T-helper 9 cell (primary cell): ENCODE measurements around the gene AMER1.
"Not testable (repeated sequence)": the region's sequence is repeated elsewhere in the genome, so short reads cannot be mapped to it uniquely, and the experiment has no call there.

Source experiments
- DNase-seq: peaks from one replicate; pipeline ENCODE4 v3.0.0-alpha.2; 2020
- total RNA-seq, 2 donors: gene quantifications; one replicate each; lab custom pipeline; 2026; lab: John Stamatoyannopoulos, UW

Gene AMER1
- total RNA-seq: 11.6 to 17.5 reads per million in 2 donors

DNA sequence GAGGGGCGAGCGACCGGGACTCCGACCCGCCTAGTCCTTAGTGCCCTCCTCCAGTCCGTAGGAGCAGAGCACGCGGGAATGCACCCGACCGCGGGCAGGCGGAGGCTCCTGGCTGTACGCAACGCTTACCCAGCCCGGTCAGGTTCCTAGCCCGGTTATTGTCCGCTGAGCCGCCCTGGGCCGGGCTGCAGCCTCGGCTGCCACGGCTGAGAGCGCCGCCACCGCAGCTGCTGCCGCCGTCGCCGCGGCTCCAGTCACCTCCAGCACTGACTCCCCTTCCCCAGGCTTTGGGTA is at the start of gene AMER1:
Gene AMER1, minus strand, starts transcription at position 268 of the 294 bp plus-strand sequence. CDS start 12,422 bp downstream, outside the sequence.
- no peak for DNase-seq

DNA sequence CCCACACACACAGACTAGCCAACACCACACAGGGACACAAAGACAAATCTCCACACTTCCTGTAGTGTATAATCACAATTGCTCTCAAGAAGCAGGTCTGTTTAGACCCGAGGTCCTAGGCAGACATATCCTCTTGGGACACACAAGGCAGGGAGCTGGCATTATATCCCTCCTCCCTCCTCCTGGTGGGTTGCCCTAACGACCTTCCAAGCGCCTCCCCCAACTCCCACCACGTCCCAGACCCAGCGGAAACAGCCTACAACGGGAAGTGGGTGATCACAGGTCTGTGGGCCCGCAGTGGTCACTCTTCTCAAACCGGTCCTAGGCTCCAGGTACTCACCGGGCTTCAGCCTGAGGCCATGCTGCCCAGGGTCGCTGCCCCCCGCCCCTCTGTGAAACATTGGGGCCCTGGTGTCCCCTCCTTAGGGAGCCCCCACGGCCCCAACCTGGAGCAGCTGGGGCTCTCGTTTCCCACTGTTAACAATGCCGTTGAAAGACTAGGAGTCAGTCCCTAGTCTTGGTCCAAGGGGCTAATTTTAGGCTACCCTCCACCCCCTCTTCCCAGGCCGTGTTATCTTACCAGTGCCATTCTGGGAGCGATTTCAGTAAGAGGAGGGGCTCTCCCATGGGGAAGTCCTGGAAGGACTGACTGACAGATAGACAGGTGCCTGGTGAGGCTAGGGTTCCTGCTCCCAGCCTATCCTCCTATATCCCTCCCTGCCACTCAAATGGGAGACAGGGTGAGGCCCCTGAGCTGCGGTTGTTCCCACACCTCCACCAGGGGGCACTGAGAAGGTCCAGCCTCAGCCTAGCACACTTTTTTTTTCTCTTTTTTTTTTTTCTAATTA is 24.8 kb upstream of the AMER1 start, which contains the start of gene ASB12:
Gene ASB12, minus strand, starts transcription at position 485 of the 848 bp plus-strand sequence. CDS start 4,957 bp downstream, outside the sequence.
- no peak for DNase-seq

DNA sequence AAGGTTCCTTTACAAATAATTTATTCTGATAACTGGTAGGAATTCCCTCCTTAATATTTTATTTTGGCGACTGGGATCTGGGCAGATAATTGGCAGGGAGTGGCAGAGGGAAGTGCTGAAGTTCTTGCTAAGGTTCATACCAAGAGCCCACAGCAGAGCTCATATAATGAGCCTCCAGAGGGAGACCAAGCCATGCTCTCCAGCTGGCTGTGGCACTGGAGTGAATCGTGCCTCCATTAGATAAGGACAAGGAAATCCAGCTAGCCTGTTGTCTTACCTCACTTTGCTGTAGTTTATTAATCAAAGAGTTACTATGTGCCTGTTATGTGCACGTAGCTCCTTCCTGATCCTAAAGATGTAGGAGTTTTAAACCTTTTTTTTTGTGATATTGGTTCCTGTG is 23.6 kb upstream of the AMER1 start:
- DNase-seq: no peak

DNA sequence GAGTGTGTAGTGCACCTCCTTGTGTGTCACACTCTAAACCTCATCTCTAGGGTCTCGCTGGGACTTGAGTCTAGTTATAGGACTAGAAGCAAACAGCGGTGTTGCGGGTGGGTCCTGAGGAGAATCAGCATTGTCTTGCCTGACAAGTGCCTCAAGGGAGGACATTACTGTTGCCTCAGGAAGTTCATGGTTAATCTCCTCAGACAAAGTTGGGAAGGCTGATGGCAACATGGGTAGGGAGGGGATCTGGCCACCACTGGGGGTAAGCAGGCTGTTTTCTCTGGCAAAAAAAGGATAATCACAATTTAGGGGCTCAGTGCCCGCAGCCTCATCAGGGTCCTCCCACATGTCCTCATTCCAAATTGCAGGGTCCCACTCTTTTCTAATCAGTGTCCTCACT is 12.5 kb upstream of the AMER1 start:
- no peak for DNase-seq

DNA sequence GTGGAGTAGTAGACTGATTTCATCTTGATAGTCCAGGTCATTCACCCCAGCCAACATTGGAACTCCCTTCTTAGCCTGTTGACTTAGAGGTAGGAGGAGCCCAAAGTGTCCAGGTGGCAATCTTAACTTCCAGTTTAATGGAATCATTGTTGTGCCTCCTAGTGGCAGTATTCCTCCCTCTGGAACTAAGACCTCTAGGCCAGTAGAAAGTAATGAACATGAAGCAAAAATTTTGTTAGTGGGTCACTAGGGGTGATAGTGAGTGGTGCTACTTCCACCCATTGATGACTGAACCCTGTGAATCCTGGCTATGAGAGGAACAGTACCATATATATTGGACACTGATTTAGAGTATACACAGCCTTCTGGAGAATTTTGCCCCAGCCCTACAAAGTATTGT is 8.5 kb upstream of the AMER1 start:
- DNase-seq: not testable (repeated sequence)

DNA sequence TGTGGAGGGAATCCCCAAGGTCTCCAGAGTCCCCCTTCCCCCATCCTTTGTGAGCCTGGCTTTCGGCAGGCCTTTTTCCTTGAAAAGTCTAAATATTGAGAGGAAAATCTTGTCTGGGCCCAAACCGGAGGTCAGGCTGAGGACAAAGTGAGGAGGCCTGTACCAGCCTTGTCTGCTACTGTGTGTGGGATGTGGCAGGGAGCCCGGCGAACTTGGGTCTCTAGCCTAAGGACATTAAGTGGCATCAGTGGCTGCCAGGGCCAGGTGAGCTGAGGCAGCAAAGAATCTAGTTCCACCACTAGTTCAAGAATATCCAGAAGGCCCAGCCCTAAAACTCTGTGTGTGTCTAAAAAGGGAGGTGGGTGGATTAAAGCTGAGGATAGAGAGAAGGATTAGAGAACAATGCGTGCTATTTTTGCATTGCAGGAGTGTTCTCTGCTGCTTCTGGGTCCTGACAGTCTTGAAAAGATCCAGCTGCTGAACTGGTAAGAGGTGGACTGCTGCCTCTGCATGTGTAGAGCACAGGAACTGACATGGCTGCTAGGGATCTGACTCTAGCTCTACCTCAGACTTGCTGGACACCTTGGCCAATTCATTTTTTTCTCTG is 1.2 kb upstream of the AMER1 start:
- DNase-seq: no peak

DNA sequence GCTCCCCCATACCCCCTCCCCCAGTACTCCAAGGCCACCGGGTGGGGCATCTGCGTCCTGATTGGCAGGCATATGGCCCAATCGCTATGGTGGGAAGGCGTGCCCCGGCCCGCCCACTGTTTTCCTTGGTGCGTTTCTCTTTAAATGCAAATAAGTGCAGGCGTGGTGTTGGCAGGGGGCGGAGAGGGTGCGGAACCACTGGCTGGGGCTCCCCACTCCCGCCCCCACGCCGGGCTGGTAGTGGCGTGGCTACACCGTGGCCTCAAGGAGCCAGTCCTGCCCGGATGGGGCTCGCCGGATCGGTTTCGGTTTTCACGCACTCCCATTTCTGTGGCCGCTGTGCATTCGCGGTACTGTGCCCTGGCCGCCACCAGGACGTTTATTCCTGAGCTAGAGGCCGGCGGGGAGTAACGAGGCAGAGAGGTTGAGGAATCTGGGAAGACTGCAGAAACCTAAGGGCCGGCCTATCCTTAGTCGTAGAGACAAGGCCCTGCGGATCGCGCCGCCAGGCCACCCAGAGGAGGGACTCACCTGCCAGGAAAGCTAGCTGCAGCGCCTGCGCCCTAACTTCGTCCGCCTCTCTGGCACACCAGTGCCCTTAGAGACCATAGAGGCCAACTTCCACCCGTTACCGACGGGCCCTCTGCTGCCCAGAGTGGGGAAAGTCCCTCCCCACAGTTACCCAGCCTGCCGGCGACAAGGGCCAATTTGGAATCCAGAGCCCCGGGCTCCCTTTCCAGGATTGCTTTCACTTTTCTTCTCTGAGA is 410 bp upstream of the AMER1 start:
- DNase-seq: peak; percentile 74

DNA sequence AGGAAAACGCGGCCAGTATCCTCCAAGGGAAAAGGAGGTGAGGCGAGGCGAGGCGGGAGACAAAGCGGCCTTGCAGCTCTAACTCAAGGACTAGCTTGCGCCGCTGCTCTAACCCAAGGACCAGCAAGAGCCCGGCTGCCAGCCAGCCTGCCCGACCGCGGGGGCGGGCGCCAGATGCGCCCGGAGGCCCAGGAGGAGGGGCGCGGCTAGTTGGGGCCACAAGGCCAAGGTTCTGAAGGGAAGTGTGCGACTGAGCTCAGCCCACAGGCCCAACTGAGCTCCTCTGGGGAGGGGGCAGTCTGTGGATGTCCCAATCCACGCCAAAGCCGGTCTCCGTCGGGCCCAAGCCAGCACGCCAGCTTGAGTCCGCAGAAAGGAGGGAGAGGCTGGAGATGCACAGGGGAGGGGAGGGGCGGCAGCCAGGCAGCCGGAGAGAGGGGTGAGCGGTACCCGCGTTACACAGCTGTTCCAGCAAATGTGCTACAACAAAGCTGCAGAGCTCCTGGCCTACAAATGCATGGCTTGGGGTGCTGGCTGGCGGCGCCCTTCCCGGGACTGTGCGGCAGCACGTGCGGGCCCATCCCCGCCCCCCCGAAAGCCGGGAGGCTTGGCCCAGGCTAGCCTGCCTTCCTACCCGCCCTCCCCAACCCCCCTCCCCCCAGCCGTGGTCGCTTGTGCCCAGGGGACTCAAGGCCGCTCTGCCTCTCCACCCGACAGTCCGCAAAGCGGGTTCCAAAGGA is 637 bp downstream of the AMER1 start:
- DNase-seq: peak; percentile 3

DNA sequence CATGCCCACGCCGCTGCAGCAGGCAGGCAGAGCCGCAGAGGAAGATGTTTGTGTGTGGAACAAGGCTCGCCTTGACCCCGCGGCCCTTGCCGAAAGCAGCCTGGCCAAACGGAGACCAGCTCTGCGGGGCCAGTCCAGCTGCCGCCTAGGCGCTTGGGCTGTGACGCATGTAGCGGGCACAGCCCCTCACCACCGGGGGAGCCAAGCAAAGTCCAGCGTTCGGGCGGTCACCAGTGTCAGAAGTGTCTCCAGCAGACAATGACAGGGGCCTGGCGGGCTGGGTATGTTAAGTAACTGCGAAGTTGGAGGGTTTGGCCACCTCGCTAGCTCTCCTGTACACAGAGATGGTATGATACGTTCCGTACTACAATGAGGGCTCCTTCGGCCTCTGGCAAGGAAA is 1.3 kb downstream of the AMER1 start:
- no peak for DNase-seq

DNA sequence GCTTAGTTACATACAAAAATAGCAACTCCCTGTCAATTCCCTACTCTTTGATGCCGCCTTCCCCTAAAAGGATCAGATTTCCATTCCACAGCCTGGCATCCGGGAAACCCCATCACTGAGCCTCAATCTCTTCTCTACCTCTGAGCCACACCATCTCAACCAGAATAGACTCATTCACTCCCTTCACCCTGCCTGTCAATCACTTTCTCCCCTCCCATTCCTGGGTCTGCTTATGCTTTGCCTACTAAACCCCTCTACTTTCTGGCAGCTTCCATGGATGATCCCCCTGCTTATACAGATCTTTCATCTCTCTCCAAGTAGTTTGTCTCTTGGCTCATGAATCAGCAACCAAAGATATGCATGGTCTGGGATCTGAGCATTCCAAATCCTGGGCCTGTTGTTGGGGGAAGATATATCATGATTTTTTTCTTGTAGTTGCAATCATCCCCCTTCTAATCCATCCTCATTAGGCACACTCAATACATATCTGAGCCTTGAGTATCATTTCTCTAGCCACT is 2.6 kb downstream of the AMER1 start:
- DNase-seq: no peak

DNA sequence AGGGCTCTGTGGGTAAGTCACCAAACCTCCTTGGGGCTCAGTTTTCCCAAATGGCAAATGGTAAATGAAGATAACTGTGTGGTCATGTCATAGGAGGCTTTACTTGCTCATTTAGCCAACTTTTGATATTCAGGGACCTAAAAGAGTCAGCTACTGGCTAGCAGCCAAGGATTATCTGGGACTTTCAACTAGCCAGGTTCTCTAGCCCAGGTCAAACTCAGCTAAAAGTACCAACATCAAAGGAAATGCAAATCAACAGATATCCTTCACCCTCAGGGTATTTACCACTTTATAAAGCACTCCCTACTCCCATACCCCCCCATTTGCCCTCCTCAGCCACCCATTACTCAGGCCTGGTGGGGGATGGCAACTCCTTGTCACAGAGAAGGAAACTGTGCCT is 7.5 kb downstream of the AMER1 start:
- no peak for DNase-seq

DNA sequence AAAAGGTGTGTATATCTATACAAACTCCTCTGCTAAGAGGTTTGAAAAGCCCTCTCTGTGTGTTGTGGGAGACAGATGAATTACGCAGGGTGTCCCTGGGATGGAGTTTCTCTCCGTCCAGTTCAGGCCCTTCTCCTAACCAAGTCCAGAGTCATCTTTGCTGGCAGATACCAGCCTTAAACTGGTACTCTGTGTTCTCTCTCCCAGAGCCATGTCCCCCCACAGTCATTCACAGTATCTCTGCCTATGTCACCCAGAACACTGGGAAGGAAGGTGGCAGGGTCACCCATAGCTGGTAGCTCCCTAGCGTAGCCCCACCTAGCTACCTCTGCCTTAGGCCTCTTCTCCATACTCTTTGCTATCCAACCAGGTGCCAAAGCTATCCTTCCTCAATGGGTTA is 8.9 kb downstream of the AMER1 start:
- DNase-seq: no peak

DNA sequence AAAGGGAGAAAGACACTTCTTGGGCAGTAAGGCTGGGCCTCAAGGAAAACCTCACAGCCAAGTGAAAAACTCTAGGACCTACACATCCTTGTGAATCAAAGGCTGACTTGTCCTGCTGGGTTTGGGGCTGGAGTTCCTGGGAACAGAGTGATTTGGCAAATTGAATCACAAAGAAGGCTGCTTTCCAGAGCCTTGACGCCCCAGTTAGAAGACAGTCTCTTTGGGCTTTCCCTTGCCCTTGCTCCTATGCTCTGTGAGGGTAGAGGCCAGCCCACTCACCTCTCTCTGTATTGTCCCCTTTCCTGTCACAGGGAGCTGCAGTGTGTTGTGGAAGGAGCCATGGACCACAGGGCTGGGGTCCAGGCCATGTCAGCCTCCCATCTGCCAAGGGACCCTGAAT is 9.6 kb downstream of the AMER1 start:
- no peak for DNase-seq

DNA sequence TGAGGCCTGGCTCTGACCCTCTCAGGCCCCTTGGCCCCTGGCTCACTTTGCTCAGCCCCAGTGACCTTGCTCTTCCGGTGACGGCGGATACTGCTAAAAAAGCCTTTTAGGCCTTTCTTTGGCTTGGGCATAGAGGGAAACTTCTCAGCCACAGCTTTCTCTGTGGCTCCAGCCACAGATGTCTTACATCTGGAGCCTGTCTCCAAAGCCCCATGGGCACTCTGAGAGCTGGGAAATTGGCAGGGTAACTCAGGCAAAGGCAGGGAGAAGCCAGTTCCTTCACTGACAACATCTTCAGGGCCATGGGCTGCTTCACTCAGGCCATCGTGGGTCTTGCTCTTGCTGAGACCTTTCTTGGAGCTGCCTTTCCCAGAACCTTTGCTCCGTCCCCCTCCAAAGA is 12.8 kb downstream of the AMER1 start:
- DNase-seq: no peak

DNA sequence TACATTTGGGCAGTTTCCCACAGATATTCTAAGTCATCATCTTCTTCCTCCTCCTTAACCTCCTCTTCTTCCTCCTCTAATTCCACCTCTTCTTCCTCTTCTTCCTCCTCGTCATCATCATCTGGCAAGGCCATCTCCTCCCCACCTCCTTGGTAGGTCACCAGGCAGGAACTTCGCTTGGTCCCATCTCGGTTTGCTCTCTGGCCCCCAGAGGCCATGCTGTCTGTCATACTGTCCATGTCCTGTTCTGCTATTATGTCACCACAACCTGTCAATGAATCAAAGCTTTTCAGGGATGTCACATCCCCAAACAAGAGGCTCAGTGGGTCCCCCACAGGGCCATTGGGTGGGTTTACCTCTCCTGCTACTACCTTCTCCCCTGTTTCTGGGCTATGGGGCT is 13.5 kb downstream of the AMER1 start:
- DNase-seq: no peak

DNA sequence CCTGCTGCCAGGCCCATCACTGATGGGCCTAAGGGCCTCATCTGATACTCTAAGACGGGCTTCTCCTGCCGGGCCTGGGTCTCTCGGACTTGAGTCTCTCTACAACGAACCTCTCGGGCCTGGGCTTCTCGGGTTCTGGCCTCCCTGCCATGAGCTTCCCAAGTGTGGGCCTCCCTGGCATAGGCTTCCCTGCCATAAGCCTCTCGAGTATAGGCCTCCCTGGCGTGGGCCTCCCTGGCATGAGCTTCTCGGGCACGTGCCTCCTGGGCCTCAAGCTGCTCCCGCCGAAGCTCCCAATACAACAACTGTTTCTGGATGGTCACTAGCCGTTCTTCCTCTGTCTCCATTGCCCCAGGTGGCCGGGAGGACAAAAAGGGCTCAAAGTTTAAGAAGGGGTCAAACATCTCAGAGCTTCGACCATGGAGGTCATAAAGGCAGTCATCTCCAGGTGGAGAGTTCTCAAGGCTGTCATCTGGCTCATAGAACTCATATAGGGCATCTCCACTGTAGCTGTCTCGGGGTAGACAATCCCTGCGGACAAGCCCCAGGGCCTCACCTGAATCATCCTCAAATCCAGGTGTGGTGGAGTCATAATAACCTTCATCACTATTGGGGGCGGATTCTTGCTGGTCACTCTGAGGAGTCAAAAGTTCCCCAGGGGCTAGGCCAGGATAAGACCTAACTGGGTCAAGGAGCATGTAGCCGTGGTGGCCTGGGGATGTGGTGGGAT is 14.1 kb downstream of the AMER1 start:
- no peak for DNase-seq

DNA sequence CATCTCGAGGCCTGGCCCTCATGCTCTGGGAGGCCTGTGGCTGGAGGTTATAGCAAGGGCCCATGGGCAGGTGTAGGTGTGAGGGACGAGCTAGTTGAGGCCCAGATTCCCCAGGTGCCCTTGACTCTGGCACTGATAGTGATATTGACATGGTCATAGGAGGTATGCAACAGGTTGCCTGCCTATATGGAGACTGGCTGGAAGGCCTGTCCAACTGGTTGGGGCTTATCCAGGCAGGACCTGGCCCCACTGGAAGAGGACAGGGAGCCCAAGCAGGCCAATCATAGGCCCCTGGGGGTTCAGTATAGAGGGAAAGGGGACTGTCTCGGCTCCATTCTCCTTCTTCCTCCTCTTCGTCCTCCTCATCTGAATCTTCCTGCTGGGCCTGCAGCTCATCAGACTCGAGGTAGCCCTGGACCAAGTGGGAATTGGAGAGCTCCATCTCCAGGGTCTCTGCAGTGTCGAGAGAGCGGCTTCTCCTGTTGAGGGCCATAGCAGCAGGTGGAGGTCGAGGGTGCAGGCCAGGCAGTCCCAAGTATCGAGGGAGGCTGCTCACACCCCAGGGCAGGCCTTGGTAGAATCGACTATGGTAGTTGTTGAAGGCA is 15.3 kb downstream of the AMER1 start:
- DNase-seq: no peak

DNA sequence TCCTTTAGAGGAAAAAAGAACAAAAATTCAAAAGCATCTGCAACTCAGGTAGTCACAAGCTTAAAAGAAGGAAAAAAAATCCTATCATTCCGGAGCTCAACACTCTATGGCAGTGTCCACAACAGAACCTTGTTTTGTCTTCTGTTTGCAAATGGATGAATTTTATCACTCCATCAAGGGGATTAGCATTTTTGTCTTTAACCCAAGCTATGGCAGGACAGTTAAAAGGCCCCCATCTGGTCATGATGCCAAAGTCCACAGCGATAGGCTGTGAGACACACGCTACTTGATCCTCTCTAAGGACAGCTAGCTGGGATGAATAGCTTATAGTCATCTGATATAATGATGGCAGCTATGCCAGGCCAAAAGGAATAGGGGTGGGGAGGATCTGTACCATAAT is 16.6 kb downstream of the AMER1 start:
- DNase-seq: no peak

DNA sequence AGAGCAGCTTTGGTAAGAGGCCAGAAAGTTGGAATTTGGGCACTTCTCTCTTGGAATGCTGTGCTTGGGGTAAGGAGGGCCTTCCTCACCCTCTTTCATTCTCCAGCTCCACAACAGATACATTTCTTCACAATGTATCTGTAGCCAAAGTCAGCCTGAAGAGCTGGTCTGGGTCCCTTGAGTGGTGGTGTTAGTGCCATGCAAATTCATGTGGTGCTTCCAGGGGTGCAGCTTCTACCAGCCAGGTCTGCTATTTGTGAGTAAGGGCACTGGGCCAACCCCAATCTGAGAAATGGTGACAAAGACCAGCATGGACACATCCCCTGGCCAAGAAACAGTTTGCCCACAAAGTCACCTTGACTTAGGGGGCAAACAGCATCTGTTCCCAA is 17.8 kb downstream of the AMER1 start:
- DNase-seq: no peak

DNA sequence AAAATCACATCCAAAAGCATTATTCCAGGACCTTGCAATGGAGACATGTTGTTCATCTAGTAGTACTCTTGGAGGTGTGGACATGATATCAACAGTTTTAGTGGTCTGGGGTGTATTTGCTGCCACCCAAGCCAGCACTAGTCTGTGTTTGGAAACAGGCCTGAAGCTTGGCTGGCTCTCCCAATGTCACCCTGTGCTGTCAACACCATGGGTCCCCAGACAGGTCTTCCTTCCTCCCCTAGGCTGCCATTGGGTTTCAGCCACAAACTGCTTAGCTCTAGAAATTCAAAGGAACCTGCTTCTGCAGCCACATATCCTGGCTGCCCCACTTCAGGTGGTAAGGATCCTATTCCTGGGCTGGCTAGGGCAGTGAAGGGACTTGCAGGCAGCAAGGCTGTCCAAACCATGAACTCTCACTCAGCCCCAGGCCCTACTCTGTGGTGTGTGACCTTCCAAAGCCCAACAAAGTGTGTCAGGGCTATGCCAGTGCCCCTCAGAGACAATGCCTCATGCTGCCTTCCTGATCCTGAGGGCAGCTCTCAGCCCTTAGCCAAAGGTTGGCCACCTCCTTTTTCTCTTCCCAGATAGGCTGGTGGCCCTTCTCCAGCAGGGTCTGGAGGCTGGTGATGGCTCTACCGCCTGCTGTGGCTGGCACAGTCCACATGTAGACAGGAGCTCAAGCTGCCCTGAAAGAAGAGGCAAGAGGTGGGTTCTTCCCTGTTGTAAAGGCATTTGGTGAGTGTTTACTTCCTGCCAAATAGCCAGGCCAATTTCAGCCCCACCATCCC is 18.3 kb downstream of the AMER1 start:
- no peak for DNase-seq

DNA sequence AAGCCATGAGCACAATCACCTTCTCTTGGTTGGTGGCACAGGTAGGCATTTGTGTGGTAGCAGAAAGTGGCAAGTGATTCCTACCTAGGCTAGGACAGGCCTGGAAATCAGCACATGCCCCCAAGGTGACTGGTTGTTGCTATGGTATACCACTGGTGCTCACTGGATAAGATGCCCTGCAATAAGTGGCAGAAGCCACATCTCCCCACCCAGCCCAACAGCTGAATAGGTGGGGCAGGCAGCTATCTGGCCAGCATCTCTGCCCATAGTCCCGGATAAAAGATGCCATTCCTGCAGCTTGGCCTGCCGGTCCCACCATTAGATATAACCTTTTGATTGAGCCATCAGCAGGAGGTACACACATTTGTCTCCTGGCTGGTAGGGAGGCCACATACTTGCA is 21.1 kb downstream of the AMER1 start:
- no peak for DNase-seq
